Measurements from ENCODE around the gene TPSB2.

Gene TPSB2

GRCh38 chr16:1220841-1221627 is 8.9 kb downstream of the TPSB2 start:
- no peak overlapping the region for H3K4me3 ChIP-seq (ENCODE audit: low read depth, low read length)

- H3K4me3 ChIP-seq (ENCODE audit: low read depth, low read length): no peak overlapping the region
These were observed 9.8 kb downstream of the TPSB2 start for GRCh38 chr16:1220098-1220728.

- no peak overlapping the region for H3K4me3 ChIP-seq (ENCODE audit: low read depth, low read length)
These were observed 10.9 kb downstream of the TPSB2 start for GRCh38 chr16:1218930-1219611.

GRCh38 chr16:1218061-1218929 is 11.7 kb downstream of the TPSB2 start:
- H3K4me3 ChIP-seq (ENCODE audit: low read depth, low read length): no peak overlapping the region

GRCh38 chr16:1217526-1217925 is 12.5 kb downstream of the TPSB2 start:
- no peak overlapping the region for H3K4me3 ChIP-seq (ENCODE audit: low read depth, low read length)

GRCh38 chr16:1216681-1217400 is 13.1 kb downstream of the TPSB2 start:
- H3K4me3 ChIP-seq (ENCODE audit: low read depth, low read length): no peak overlapping the region

GRCh38 chr16:1216296-1216619 is 13.7 kb downstream of the TPSB2 start:
- H3K4me3 ChIP-seq (ENCODE audit: low read depth, low read length): no peak overlapping the region

GRCh38 chr16:1215574-1216295 is 14.2 kb downstream of the TPSB2 start:
- H3K4me3 ChIP-seq (ENCODE audit: low read depth, low read length): no peak overlapping the region

- H3K4me3 ChIP-seq (ENCODE audit: low read depth, low read length): no peak overlapping the region
These were observed 15.3 kb downstream of the TPSB2 start for GRCh38 chr16:1214719-1215118.

GRCh38 chr16:1213796-1214372 is 16.1 kb downstream of the TPSB2 start:
- H3K4me3 ChIP-seq (ENCODE audit: low read depth, low read length): no peak overlapping the region

- no peak overlapping the region for H3K4me3 ChIP-seq (ENCODE audit: low read depth, low read length)
These were observed 16.8 kb downstream of the TPSB2 start for GRCh38 chr16:1213231-1213630.

GRCh38 chr16:1212616-1213194 is 17.3 kb downstream of the TPSB2 start:
- H3K4me3 ChIP-seq (ENCODE audit: low read depth, low read length): no peak overlapping the region

GRCh38 chr16:1211451-1212268 is 18.3 kb downstream of the TPSB2 start:
- H3K4me3 ChIP-seq (ENCODE audit: low read depth, low read length): no peak overlapping the region

- no peak overlapping the region for H3K4me3 ChIP-seq (ENCODE audit: low read depth, low read length)
These were observed 19.5 kb downstream of the TPSB2 start for GRCh38 chr16:1210461-1210860.

- H3K4me3 ChIP-seq (ENCODE audit: low read depth, low read length): no peak overlapping the region
These were observed 20.9 kb downstream of the TPSB2 start for GRCh38 chr16:1209081-1209480.

GRCh38 chr16:1208239-1208830 is 21.6 kb downstream of the TPSB2 start:
- no peak overlapping the region for H3K4me3 ChIP-seq (ENCODE audit: low read depth, low read length)

GRCh38 chr16:1206786-1207185 is 23.2 kb downstream of the TPSB2 start:
- no peak overlapping the region for H3K4me3 ChIP-seq (ENCODE audit: low read depth, low read length)

GRCh38 chr16:1206326-1206725 is 23.7 kb downstream of the TPSB2 start:
- H3K4me3 ChIP-seq (ENCODE audit: low read depth, low read length): no peak overlapping the region
